ENCODE results near the gene CMTM8.
"Not testable (repeated sequence)": the region's sequence is repeated elsewhere in the genome, so short reads cannot be mapped to it uniquely, and the experiment has no call there.

Gene CMTM8, protein sequence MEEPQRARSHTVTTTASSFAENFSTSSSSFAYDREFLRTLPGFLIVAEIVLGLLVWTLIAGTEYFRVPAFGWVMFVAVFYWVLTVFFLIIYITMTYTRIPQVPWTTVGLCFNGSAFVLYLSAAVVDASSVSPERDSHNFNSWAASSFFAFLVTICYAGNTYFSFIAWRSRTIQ

DNA sequence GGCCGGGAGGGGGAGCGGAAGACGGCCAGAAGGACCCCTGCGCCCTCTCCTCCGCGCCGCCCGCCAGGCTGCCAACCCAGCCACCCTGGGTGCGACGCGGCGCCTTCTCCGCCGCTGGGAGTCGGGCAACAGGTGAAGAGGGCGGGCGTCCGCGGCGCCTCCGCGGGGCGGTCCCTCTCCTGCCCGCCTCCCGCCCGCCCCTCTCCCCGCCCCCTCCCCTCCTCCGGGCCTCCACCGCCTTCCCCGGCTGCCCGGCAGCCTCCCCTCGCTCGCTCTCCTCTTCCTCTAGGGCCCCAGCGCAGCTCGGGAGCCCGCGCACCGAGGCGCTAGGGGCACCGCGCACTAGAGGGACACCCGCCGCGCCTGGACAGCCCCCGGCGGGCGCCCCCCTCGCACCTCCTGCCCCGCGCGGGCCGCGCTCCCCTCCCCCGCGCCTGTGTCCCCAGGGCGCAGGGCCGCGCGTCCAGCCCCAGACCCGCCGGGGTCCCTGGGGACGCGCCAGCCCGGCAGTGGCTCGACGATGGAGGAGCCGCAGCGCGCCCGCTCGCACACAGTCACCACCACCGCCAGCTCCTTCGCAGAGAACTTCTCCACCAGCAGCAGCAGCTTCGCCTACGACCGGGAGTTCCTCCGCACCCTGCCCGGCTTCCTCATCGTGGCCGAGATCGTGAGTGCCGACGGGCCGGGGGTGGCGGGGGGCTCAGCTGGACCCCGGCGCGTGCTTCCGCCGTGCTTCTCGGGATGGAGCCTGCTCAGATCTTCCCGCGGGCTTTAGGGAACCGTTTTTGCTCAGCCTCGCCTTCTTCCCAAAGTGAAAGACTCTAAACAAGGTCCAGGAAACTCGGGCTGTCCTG, at the start of gene CMTM8:
TSS of gene CMTM8 (plus strand) at position 228 of the 854 bp plus-strand sequence. CDS start at position 521, 293 bp downstream.
- peak; percentile 57 for DNase-seq

DNA sequence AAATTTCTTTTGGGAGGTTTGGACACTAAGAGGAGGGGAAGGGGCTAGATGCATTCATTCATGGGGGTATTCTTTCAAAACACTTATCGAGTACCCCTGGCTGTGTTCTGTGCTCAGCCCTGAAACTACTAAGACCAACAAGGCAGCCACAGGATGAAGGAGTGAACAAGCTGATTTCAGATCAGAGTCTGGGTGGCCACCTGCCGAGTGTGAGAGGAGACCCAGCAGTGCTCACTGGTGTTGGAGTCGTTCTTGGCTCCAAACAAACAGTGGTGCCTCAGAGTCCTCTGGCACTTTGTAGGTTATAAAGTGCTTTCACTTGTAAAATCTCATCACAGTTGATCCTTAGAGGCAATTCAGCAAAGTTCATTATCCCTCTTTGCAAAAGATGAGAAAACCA, 48.8 kb upstream of the CMTM8 start:
- no peak for DNase-seq

DNA sequence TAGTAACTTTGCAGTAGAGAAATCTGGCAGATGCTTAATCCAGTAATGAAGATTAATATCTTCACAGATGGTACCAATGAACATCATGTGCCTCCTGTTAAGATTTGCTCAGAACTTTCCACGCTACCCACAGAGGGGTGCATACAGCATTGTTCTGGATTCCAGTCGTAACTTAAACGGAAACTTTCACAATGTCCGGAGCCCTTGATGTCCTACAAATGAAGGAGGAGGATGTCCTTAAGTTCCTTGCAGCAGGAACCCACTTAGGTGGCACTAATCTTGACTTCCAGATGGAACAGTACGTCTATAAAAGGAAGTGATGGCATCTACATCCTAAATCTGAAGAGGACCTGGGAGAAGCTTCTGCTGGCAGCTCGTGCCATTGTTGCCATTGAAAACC, 47.9 kb upstream of the CMTM8 start:
- DNase-seq: not testable (repeated sequence)

DNA sequence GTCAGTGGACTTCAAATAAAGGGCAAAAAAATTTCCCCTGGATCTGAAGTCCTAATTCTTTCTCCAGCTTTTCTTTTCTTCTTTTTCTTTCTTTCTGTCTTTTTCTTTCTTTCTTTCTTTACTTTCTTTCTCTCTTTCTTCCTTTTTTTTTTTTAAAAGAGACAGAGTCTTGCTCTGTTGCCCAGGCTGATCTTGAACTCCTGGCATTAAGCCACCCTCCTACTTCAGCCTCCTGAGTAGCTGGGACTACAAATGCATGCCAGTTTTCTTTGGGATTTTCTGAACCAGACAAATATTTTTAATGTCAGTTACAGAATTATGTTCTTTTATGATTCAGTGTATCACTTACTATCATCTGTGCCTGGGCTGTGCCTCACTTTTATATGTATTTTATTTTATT, 45.4 kb upstream of the CMTM8 start:
- no peak for DNase-seq

DNA sequence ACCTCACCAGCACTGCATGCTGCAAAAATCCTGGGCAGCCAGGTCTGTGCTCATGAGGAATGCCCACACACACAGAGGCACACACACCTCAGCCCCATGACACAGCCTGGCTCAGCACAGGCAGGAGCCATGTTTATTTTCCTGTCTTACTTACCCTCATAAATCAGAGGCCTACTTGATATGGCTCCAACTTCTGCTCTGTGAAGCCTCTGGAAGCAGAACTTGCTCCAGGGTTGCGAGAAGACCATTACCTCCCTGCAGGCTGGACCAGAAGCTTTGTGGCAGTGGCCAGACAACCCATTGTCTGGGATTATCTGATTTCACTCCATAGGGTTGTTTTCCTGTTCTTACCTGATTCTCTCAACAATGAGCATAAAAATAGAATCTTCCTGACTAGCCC, 43.8 kb upstream of the CMTM8 start:
- DNase-seq: no peak

DNA sequence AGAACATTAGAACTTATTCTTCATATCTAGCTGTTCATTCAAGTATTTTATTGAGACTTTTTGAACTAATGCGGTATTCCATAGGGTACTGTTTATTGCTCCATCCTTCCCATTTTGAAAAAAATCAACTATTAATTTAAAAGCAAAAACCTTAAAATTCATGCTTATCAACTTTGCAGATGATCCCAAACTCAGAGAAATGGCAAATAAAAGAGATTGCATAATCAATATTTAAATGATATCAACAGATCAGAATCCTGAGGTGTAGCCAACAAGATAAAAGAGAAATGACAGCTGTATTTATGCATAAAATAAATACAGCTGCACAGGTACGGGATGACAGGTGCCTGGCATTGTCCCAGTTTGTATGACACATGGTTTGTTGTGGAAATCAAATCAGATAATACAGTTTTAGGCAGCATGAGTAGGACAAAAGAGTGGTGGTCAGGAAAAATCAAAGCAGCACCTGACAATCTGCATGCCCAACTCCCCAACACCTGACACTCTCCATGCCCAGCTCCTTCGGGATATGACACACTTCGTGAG, 42.4 kb upstream of the CMTM8 start:
- no peak for DNase-seq

DNA sequence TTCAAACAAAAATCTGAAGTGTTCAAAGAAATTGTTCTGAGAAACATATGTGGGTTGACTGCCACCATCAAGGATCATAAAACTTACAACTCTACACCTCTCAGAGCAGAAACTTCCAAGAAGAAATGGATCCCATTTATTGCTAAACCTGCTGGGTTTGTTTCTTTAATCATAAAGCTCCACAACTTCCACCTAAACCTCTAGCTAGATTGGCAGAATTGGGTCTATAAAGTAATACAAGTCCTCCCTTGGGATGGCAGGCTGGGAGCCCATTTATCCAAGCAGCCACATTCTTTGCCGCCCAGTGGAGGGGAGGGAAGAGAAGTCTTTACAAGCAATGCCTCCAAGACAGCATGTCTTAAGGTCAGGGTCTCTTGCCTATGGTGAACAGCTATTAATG, 40.5 kb upstream of the CMTM8 start:
- no peak for DNase-seq

DNA sequence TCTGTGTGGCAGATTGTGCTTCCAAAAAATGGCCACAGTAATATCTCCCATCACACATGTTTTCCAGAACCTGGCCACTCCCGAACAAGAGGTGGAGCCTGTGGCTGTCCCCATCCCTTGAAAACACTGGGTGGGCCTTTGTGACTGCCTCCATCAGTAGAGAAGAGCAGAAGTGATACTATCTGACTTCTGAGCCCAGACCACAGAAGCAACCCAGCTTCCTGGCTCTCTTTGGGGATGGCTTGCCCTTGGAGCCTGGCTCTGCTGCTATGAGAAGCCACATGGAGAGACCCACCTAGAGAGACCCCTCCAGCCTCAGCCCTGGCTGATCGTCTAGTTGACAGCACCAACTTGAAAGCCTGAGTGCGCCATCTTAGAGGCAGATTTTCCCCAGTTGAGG, 39.8 kb upstream of the CMTM8 start:
- DNase-seq: no peak

DNA sequence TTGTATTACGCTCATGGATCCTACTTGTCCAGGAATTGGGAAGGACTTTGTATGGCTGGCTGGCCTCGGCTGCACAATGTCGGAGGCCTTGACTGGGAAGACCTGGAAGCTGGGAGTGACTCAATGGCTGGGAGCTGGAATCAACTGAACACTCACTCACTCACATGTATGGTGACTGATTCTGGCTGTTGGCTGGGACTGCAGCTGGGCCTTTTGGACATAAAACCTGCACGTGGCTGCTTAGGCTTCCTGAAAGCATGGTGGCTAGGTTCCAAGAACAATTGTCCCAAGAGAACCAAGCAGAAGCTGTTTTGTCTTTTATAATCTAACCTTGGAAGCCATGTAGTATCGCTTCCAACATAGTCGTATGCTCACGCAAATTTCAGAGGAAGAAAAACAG, 38.0 kb upstream of the CMTM8 start:
- DNase-seq: no peak

DNA sequence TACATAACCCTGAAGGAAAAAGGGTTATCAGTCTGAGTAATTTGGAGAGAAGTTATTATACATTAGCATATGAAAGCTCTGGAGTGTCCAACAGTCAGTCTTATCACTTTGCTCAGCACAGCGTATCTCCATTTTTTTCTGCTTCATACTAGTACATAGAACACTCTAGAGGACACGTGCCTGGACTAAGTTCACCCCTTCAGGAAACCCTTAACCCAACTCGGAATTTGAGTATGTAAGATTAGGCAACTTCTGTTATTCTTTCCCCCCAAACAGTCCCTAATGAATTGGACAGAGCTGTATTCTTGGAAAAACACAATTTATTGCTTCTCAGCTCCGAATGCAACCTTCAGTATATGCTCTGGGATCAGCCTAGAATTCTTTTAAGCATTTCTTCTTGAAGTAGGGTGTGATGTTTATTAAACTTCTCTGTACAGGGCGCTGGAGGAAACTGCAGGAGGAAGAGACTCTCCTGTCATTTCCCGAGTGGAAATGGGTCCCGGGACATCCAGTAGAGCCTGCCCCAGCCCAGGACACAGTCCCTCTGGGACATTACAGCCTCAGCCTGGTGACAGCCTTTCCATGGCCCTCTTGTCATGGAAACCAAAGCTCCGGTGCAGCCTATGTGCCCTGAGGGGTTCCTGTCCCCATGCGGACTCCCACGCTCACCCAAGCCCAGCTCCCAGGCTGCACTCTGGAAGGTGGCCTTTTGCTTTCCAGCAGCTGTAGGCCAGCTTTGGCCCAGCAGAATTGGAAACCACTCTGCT, 37.3 kb upstream of the CMTM8 start:
- DNase-seq: no peak

DNA sequence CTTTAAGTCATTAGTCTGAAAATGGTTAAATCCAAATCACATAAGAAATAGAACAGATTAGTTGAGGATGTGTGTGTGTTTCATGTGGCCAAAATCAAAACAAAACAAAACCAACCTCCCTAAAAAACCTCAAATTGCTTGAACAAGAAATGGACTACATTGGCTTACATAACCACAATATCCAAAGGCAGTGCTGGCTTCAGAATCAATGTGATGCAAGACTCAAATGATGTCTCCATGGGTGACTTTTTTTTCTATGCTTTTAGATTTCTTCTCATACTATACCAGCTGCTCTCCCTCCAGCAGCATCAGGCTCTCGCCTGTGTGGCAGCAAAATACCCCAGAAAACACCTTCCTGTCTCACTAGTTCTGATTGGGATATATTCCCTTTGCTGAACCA, 36.0 kb upstream of the CMTM8 start:
- DNase-seq: no peak

DNA sequence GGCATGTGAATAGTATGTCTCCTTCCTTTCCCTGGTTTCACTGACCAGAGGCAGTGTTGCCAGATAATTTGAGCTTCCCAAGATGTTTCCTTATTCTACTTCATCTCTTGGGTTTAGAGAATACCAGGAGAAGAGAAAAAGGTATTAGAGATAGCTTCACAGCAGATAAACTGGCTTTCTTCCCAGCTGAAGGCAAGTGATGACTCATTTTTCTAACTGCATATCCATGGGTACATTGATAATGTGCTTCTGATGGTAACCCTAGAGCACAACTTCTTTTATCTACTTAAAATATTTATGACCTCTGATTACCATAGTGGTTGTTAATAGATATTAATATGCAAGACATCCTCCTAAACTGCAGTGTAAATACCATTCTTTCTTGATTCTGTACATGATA, 34.6 kb upstream of the CMTM8 start:
- no peak for DNase-seq

DNA sequence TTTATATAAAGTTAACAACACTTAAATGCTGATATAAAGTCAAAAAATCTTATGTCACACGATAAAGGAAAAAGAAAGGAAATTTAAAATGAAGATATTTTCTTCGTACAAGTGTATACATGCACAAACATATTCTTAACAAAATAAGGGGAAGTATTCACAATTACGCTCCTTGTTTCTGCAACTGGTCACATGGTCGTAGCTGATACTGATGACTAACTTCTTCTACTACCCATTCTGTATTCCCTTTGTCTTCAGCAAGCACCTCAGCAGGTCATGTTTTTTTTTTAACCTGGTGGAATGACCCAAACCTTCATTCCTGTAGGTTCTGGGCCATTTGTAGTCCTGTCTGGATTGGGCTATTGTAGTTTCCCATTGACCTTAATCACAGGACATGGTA, 30.0 kb upstream of the CMTM8 start:
- DNase-seq: no peak

DNA sequence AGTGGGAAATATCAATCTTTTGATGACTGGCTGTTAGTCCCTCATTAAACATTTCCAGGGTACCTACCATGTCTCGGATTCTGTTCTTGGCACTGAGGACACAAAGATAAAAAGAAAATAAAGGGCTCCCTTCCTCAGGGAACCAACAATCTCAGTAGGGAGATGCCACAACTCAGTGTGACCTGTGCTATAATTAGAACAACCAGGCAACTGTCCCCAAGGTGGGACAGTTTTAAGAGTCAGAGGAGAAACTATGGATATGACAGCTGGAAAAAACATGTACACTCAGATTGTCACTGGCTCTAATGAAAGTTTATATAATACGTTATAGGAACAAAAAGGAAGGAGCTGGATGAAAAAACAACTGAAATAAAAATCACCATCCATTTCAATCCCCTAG, 23.3 kb upstream of the CMTM8 start:
- no peak for DNase-seq

DNA sequence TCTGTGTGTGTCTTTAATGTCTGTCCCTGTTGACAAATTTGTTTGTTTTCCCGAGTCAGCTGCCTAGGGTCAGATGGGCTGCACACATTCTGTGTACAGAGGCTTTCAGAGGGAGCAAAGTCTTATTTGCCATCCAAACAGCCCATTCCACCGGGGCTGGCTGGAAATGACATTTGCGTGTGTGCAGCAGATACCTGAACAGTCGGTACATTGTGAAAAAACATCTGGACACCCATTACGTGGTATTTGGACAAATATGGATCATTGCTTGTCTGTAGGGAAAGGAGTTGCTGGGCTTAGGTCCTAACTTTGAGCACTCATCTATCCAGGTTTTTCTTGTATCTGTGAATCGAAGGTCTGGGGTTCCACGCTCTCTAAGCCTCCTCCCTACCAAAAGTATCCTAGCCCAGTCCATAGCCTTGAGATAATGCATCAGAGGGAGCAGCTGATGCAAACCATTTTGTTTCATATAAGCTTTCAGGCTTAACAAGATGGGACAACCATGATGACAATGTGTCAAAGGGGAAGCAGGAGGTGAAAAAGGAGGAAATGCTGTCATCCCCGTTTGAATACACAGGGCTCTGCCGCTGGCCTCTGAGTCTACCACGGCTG, 22.2 kb upstream of the CMTM8 start:
- DNase-seq: no peak

DNA sequence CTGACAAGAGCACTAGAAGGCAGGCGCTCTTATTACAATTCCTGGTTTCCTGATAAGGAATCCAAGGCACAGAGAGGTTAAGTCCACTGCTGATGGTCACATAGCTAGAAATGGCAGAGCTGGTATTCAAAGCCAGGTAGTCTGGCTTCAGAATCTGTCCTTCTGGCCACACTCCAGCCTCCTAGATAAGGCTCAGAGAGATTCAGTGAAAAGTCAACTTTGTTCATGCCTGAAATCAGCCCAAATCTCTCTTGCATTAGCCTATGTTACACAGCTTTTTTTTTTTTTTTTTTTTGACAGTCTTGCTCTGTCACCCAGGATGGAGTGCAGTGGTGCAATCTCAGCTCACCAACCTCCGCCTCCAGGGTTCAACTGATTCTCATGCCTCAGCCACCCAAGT, 21.1 kb upstream of the CMTM8 start:
- DNase-seq: no peak

DNA sequence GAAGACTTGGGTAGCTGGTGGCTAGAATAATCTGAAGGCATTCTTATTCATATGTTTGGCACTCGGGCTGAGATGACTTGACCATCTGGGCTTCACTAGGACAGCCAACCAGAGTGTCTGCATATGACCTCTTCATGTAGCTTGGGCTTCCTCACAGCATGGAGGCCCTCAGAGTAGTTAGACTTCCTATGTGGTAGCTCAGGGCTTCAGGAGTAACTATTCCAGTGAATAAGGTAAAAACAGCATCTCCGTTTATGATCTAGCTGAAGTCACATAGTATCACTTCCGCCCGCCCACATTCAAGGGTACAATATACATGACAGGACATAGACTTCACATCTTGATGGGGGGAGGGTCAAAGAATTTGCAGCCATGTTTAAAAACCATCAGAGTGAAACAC, 18.9 kb upstream of the CMTM8 start:
- DNase-seq: no peak

DNA sequence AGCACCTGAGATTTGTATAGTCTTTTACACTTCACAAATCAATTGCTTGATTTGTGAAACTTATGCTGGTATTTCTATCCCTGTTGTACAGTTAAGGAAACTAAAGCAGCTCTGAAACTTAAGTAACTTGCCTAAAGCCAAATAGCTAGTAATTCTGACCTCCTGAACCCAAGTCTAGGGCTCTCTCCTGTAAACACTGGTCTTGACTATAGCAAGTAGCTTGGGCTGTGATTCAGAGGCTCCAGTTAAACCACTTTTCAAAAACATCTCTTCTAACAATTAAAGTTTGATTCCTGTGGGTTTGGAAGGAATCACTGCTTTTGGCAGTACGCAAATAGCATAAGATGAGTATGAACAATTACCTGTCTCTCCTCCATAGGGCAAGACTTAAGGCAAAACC, 18.5 kb upstream of the CMTM8 start:
- no peak for DNase-seq

DNA sequence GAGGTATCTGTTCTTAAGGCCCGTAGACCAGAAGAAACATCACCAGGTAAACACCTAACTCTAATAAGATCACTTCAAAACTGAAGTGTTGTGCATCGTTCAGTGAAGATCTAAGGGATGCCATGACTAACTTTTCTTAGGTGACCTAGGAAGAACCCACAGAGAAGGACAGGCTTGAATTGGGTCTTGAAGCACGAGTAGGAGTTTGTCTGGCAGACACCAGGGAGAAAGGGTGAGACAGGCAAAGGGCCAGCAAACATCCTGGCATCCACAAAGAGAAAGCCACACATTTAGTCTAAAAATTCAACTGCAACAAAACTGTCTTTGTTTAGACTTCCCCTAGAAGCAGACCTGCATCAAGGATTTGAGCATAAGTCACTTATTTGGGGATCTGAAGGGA, 15.5 kb upstream of the CMTM8 start:
- no peak for DNase-seq

DNA sequence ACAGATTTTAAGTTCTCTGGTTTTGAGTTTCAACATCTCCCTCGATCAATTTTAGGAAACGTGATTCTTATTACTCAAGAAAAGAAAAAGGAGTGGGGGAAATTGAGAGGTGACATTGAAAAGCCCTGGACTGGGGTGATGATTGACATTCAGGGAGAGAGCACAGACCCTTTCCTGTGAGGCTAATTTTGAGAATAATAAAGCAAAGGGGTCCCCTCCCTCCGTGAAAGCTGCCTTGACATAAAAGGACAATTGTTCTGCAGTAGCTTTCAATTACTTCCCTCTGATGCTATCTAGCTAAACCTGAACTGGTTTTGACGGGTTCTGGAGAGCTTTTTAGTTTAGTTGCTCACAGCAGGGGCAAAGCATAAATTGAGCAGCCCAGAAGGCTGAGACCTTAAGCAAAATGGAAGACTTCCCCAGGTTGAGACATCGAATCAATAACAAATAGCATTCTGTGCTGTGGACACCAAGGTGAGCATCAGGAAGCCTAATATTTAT, 14.4 kb upstream of the CMTM8 start:
- no peak for DNase-seq

DNA sequence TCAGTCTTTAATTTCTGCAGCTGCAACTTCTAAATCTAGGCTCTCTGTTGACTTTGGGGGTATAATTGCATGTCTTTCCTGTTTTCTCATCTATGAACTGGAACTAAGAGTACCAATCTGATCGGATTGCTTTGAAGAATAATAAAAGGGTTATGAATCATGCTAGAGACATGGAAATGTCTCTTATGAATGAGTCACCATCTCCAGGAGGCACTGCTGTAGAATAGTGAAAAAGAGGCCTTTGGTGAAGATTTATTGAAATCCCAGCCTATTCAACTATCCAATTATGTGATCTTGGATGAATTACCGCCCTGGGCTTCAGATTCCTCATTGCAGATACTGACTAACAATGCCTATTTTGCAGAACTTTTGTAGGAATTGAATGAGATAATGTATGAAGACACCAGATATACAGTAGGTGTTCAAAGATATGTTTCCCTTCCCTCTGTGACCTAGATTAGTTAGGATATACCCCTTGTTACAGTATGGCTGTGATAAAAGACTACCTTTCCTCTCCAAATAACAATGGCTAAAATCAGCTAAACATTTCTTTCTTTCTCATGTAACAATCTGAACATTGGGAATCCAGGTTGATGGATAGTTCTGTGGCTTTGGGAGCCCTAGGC, 11.5 kb upstream of the CMTM8 start:
- no peak for DNase-seq

DNA sequence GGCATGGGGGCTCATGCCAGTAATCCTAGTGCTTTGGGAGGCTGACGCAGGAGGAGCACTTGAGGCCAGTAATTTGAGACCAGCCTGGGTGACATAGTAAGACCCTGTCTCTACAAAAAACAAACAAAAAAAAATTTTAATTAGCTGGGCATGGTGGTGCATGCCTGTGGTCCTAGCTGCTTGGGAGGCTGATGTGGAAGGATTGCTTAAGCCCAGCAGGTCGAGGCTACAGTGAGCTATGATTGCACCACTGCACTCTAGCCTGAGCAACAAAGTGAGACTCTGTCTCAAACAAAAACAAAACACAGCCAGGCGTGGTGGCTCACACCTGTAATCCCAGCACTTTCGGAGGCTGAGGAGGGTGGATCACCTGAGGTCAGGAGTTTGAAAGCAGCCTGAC, 9.7 kb upstream of the CMTM8 start:
- DNase-seq: not testable (repeated sequence)

DNA sequence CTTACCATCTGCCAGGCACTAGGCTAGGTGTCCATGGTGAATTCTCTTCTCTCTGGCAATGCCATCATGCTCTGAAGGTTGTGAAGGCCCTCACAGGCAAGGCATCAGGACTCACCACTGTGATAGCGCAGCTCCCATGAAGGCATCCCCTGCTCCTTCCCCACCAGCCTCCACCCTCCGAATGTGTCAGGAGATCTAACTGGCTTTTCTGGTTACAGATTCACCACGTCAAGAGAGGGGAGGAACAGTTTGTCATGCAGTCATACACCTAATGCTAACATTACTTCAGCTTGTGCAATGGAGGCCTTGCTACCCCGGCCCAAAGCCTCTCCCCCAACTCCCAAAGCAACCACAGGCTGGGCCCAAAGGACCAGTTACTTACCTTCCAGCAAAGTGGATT, 8.9 kb upstream of the CMTM8 start:
- DNase-seq: no peak

Data from stimulated activated CD4-positive, alpha-beta T cell treated with anti-CD3 and anti-CD28 coated beads, Interleukin-1b, Interleukin-23, amount 100 ng/mL, for 48 hours (primary cell).